ENCODE data around the gene RSAD1.

DNA sequence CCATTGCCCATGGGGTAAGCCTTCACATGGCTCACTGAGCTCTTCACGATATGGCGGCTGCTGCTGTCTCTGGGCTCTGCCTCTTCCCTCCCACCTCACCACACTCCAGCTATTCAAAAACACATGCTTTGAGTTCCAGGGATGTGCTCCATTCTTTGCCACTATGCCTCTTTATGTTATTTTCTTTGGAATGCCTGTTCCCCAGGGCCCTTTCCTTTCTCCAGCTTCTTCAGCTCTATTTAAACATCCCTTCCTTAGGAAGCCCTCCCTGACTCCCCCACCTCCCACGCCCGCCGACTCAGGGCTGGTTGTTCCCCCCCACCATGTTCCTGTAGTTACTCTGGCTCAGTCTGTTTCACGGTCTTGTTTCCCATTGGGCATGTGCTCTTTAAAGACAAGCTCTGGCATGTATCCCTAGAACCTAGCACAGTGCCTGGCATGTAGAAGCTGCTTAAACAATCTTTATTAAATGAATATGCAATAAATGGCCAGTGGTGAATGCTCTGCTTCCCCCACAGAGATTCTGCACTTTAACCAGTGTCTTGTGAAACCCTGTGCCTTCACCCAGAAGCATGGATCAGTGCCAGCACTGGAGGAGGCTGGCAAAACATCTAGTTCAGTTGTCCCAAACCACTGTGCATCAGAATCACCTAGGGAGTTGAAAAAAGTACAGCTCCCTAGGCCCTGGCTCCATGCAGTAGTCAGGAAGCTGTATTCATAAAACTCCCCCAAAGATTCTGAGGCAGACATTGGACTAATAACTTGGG is 36.5 kb downstream of the RSAD1 start:
- TF ChIP-seq, protein P1, sequence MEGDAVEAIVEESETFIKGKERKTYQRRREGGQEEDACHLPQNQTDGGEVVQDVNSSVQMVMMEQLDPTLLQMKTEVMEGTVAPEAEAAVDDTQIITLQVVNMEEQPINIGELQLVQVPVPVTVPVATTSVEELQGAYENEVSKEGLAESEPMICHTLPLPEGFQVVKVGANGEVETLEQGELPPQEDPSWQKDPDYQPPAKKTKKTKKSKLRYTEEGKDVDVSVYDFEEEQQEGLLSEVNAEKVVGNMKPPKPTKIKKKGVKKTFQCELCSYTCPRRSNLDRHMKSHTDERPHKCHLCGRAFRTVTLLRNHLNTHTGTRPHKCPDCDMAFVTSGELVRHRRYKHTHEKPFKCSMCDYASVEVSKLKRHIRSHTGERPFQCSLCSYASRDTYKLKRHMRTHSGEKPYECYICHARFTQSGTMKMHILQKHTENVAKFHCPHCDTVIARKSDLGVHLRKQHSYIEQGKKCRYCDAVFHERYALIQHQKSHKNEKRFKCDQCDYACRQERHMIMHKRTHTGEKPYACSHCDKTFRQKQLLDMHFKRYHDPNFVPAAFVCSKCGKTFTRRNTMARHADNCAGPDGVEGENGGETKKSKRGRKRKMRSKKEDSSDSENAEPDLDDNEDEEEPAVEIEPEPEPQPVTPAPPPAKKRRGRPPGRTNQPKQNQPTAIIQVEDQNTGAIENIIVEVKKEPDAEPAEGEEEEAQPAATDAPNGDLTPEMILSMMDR (IDR thresholded peaks at IDR 0.05): no peak
- TF ChIP-seq EP300 (IDR thresholded peaks at IDR 0.05): no peak
- no peak for TF ChIP-seq POLR2A (IDR thresholded peaks at IDR 0.05)
- TF ChIP-seq POLR2AphosphoS5 (IDR thresholded peaks at IDR 0.05): no peak

Data from gastroesophageal sphincter (tissue), 3 donors.